ENCODE measurements around the gene ZNHIT3. TPM values are rescaled to one million over a fixed set of nuclear protein-coding genes. Genes with fewer than 3 reads are reported as not detected.
"Not testable (repeated sequence)": the region's sequence is repeated elsewhere in the genome, so short reads cannot be mapped to it uniquely, and the experiment has no call there.

The ZNHIT3 gene
- total RNA-seq: 46.8 and 48.2 TPM in 2 replicates

- peak; percentile 90 for DNase-seq (ENCODE audit: low spot score)
- peaks cover 10% of the 10 kb centered on the region for H3K27me3 Mint-ChIP-seq (ENCODE audit: low read depth)
- intact Hi-C loops (cut with micrococcal nuclease): loop anchor here (1.0 kb wide), 1 partner anchor 48 kb away; the partner anchor contains the start of genes MYO19 and PIGW
- peak within 1 kb of the TSS; percentile 99 for H3K4me3 Mint-ChIP-seq (ENCODE audit: low read depth)
- H3K9me3 Mint-ChIP-seq: no peaks in the 10 kb centered on the region
- H3K27ac Mint-ChIP-seq: peak within 1 kb of the TSS; percentile 99
- peaks cover 33% of the 10 kb centered on the region for H3K4me1 Mint-ChIP-seq (ENCODE audit: low read depth)
- peaks cover 28% of the 10 kb centered on the region for H3K36me3 Mint-ChIP-seq (ENCODE audit: low read depth)
Observed at GRCh38 chr17:36486204-36487194, at the start of gene ZNHIT3. Gene ZNHIT3 (plus strand): TSS chr17:36486681. CDS start chr17:36486700, 19 bp downstream.

- intact Hi-C loops (cut with micrococcal nuclease); H3K9me3 Mint-ChIP-seq; H3K27ac Mint-ChIP-seq; DNase-seq (ENCODE audit: low spot score); H3K27me3 Mint-ChIP-seq (ENCODE audit: low read depth); H3K36me3 Mint-ChIP-seq (ENCODE audit: low read depth); H3K4me1 Mint-ChIP-seq (ENCODE audit: low read depth); H3K4me3 Mint-ChIP-seq (ENCODE audit: low read depth): not testable (repeated sequence)
Observed at GRCh38 chr17:36441792-36442191, 44.7 kb upstream of the ZNHIT3 start.

- no peaks in the 10 kb centered on the region for H3K36me3 Mint-ChIP-seq (ENCODE audit: low read depth)
- H3K4me1 Mint-ChIP-seq (ENCODE audit: low read depth): no peaks in the 10 kb centered on the region
- no peak for DNase-seq (ENCODE audit: low spot score)
- no peak overlapping the region for H3K4me3 Mint-ChIP-seq (ENCODE audit: low read depth)
- no peak overlapping the region for H3K27ac Mint-ChIP-seq
- peaks cover 2% of the 10 kb centered on the region for H3K27me3 Mint-ChIP-seq (ENCODE audit: low read depth)
- intact Hi-C loops (cut with micrococcal nuclease): no loop called here
- H3K9me3 Mint-ChIP-seq: no peaks in the 10 kb centered on the region
Observed at GRCh38 chr17:36443777-36444176, 42.7 kb upstream of the ZNHIT3 start.

GRCh38 chr17:36449997-36450396, 36.5 kb upstream of the ZNHIT3 start:
- H3K9me3 Mint-ChIP-seq; H3K4me3 Mint-ChIP-seq (ENCODE audit: low read depth); H3K27me3 Mint-ChIP-seq (ENCODE audit: low read depth); H3K4me1 Mint-ChIP-seq (ENCODE audit: low read depth); H3K36me3 Mint-ChIP-seq (ENCODE audit: low read depth); DNase-seq (ENCODE audit: low spot score); H3K27ac Mint-ChIP-seq; intact Hi-C loops (cut with micrococcal nuclease): not testable (repeated sequence)

GRCh38 chr17:36452888-36453287, 33.6 kb upstream of the ZNHIT3 start:
- H3K9me3 Mint-ChIP-seq; H3K4me3 Mint-ChIP-seq (ENCODE audit: low read depth); H3K36me3 Mint-ChIP-seq (ENCODE audit: low read depth); H3K27me3 Mint-ChIP-seq (ENCODE audit: low read depth); intact Hi-C loops (cut with micrococcal nuclease); H3K4me1 Mint-ChIP-seq (ENCODE audit: low read depth); H3K27ac Mint-ChIP-seq; DNase-seq (ENCODE audit: low spot score): not testable (repeated sequence)

- H3K36me3 Mint-ChIP-seq (ENCODE audit: low read depth); H3K27me3 Mint-ChIP-seq (ENCODE audit: low read depth); H3K9me3 Mint-ChIP-seq; H3K4me1 Mint-ChIP-seq (ENCODE audit: low read depth); DNase-seq (ENCODE audit: low spot score); H3K27ac Mint-ChIP-seq; H3K4me3 Mint-ChIP-seq (ENCODE audit: low read depth); intact Hi-C loops (cut with micrococcal nuclease): not testable (repeated sequence)
Observed at GRCh38 chr17:36457701-36458100, 28.8 kb upstream of the ZNHIT3 start.

GRCh38 chr17:36459045-36459444, 27.4 kb upstream of the ZNHIT3 start:
- Mint-ChIP-seq H3K4me3 (ENCODE audit: low read depth) (no peak overlapping the region), H3K36me3 (ENCODE audit: low read depth) (no peaks in the 10 kb centered on the region), H3K27ac (no peak overlapping the region), H3K27me3 (ENCODE audit: low read depth) (peaks cover 7% of the 10 kb centered on the region), H3K9me3 (no peaks in the 10 kb centered on the region), H3K4me1 (ENCODE audit: low read depth) (no peaks in the 10 kb centered on the region)
- no peak for DNase-seq (ENCODE audit: low spot score)
- intact Hi-C loops (cut with micrococcal nuclease): no loop called here

- Mint-ChIP-seq H3K9me3 (no peaks in the 10 kb centered on the region), H3K36me3 (ENCODE audit: low read depth) (no peaks in the 10 kb centered on the region), H3K27me3 (ENCODE audit: low read depth) (peaks cover 7% of the 10 kb centered on the region), H3K4me3 (ENCODE audit: low read depth) (no peak overlapping the region), H3K27ac (no peak overlapping the region), H3K4me1 (ENCODE audit: low read depth) (no peaks in the 10 kb centered on the region)
- DNase-seq (ENCODE audit: low spot score): no peak
- intact Hi-C loops (cut with micrococcal nuclease): no loop called here
Observed at GRCh38 chr17:36459601-36460000, 26.9 kb upstream of the ZNHIT3 start.

- intact Hi-C loops (cut with micrococcal nuclease): no loop called here
- peaks cover 12% of the 10 kb centered on the region for H3K27me3 Mint-ChIP-seq (ENCODE audit: low read depth)
Observed at GRCh38 chr17:36460265-36460937, 26.1 kb upstream of the ZNHIT3 start.

GRCh38 chr17:36461330-36462110, 25.0 kb upstream of the ZNHIT3 start:
- Mint-ChIP-seq H3K4me3 (ENCODE audit: low read depth) (no peak overlapping the region), H3K27ac (no peak overlapping the region), H3K4me1 (ENCODE audit: low read depth) (no peaks in the 10 kb centered on the region), H3K27me3 (ENCODE audit: low read depth) (peaks cover 16% of the 10 kb centered on the region), H3K9me3 (no peaks in the 10 kb centered on the region), H3K36me3 (ENCODE audit: low read depth) (no peaks in the 10 kb centered on the region)
- intact Hi-C loops (cut with micrococcal nuclease): no loop called here
- no peak for DNase-seq (ENCODE audit: low spot score)

More at GRCh38 chr17:36460265-36460937, 26.1 kb upstream of the ZNHIT3 start:
- Mint-ChIP-seq H3K9me3 (no peaks in the 10 kb centered on the region), H3K27ac (no peak overlapping the region), H3K4me3 (ENCODE audit: low read depth) (no peak overlapping the region), H3K36me3 (ENCODE audit: low read depth) (no peaks in the 10 kb centered on the region), H3K4me1 (ENCODE audit: low read depth) (no peaks in the 10 kb centered on the region)
- DNase-seq (ENCODE audit: low spot score): no peak

GRCh38 chr17:36463916-36464764, 22.3 kb upstream of the ZNHIT3 start:
- Mint-ChIP-seq H3K27ac (no peak overlapping the region), H3K9me3 (no peaks in the 10 kb centered on the region), H3K36me3 (ENCODE audit: low read depth) (no peaks in the 10 kb centered on the region), H3K27me3 (ENCODE audit: low read depth) (peaks cover 25% of the 10 kb centered on the region), H3K4me1 (ENCODE audit: low read depth) (no peaks in the 10 kb centered on the region), H3K4me3 (ENCODE audit: low read depth) (no peak overlapping the region)
- DNase-seq (ENCODE audit: low spot score): peak; percentile 68
- intact Hi-C loops (cut with micrococcal nuclease): no loop called here

- Mint-ChIP-seq H3K4me3 (ENCODE audit: low read depth) (no peak overlapping the region), H3K27ac (no peak overlapping the region), H3K36me3 (ENCODE audit: low read depth) (no peaks in the 10 kb centered on the region), H3K4me1 (ENCODE audit: low read depth) (no peaks in the 10 kb centered on the region), H3K27me3 (ENCODE audit: low read depth) (peaks cover 25% of the 10 kb centered on the region), H3K9me3 (no peaks in the 10 kb centered on the region)
- intact Hi-C loops (cut with micrococcal nuclease): no loop called here
- no peak for DNase-seq (ENCODE audit: low spot score)
Observed at GRCh38 chr17:36464765-36465088, 21.8 kb upstream of the ZNHIT3 start.
